ENCODE results near the gene CDPF1. TPM values are rescaled to one million over a fixed set of nuclear protein-coding genes. Genes with fewer than 3 reads are reported as not detected.

Gene CDPF1
- total and polyA plus RNA-seq, 2 of the 13 experiments (the other 11 are each of a cell fraction or from before 2014, with no cell fraction given) = 5.2 to 8.1 TPM

GRCh38 chr22:46240506-46240905, 9.6 kb downstream of the CDPF1 start:
- Histone ChIP-seq H2AFZ (ENCODE audit: low read length) (no peak overlapping the region), H3K9ac (ENCODE audit: insufficient read depth, low read depth, low read length) (no peak overlapping the region), H3K4me2 (ENCODE audit: low read depth, low read length) (no peak overlapping the region), H3K4me3 (replicated peaks in 1 of 3; ENCODE audit: insufficient read depth in 1 of 3, low read depth in 2 of 3, low read length in 3 of 3) (no peak overlapping the region), H3K79me2 (ENCODE audit: insufficient read depth, low read length) (no peaks in the 10 kb centered on the region), H4K20me1 (ENCODE audit: insufficient read depth, low read length) (no peaks in the 10 kb centered on the region), H3K27me3 (ENCODE audit: control insufficient read depth in 1 of 2, insufficient read depth in 2 of 2, low read length in 2 of 2) (no peaks in the 10 kb centered on the region), H3K27ac (ENCODE audit: extremely low read length, insufficient read depth, low read length) (no peak overlapping the region), H3K4me1 (ENCODE audit: insufficient read depth, low read length) (peaks cover 14% of the 10 kb centered on the region), H3K9me3 (ENCODE audit: low read length) (no peaks in the 10 kb centered on the region), H3K36me3 (replicated peaks in 1 of 2; ENCODE audit: control insufficient read depth in 1 of 2, insufficient read depth in 2 of 2, low read length in 2 of 2) (peaks cover 4 to 23% of the 10 kb centered on the region in 2 experiments; a peak in 4 of 5 replicates)
- in situ Hi-C loops (cut with HindIII; ENCODE audit: extremely low pct_ligation_motif_present, low pct_unique_long_range_greater_than_20kb) (no loop called here), intact Hi-C loops (cut with micrococcal nuclease; ENCODE audit: unreplicated experiment) (no loop called here)
- FAIRE-seq (no peak), DNase-seq (ENCODE audit: low spot score) (no peak), ATAC-seq (no peak)
- no peak for TF ChIP-seq XRCC5 (optimal IDR thresholded peaks at IDR 0.05; ENCODE audit: low read length)
- TF ChIP-seq ZNF607 (CRISPR knock-in tag; IDR thresholded peaks at IDR 0.05; ENCODE audit: borderline replicate concordance) = no peak
- TF ChIP-seq ZNF24 (IDR thresholded peaks at IDR 0.05) = no peak
- no peak for TF ChIP-seq ZSCAN30 (CRISPR knock-in tag; IDR thresholded peaks at IDR 0.05)
- TF ChIP-seq KDM2A (CRISPR knock-in tag; IDR thresholded peaks at IDR 0.05; ENCODE audit: borderline replicate concordance, low read depth) = no peak
- no peak for TF ChIP-seq ZNF841 (CRISPR knock-in tag; IDR thresholded peaks at IDR 0.05; ENCODE audit: borderline replicate concordance)
- TF ChIP-seq ARNT (IDR thresholded peaks at IDR 0.05) = no peak
- CTCF ChIA-PET (ENCODE audit: low intra/inter-chr PET ratio, low total read pairs) = no interaction called here
- WGBS (ENCODE audit: low lambda C conversion rate) = 83% methylated on average over 6 of the region's 6 CpGs
- POLR2A ChIA-PET = no interaction called here
- BruUV-seq (replicated peaks) = no TSS peak

- Histone ChIP-seq H3K9ac (ENCODE audit: insufficient read depth, low read depth, low read length) (no peak overlapping the region), H3K27me3 (ENCODE audit: control insufficient read depth in 1 of 2, insufficient read depth in 2 of 2, low read length in 2 of 2) (no peaks in the 10 kb centered on the region), H3K4me3 (replicated peaks in 1 of 3; ENCODE audit: insufficient read depth in 1 of 3, low read depth in 2 of 3, low read length in 3 of 3) (no peak overlapping the region), H3K9me3 (ENCODE audit: low read length) (no peaks in the 10 kb centered on the region), H3K4me2 (ENCODE audit: low read depth, low read length) (no peak overlapping the region), H4K20me1 (ENCODE audit: insufficient read depth, low read length) (no peaks in the 10 kb centered on the region), H2AFZ (ENCODE audit: low read length) (no peak overlapping the region), H3K27ac (ENCODE audit: extremely low read length, insufficient read depth, low read length) (no peak overlapping the region), H3K4me1 (ENCODE audit: insufficient read depth, low read length) (peaks cover 14% of the 10 kb centered on the region), H3K79me2 (ENCODE audit: insufficient read depth, low read length) (no peaks in the 10 kb centered on the region), H3K36me3 (replicated peaks in 1 of 2; ENCODE audit: control insufficient read depth in 1 of 2, insufficient read depth in 2 of 2, low read length in 2 of 2) (peaks cover 7 to 27% of the 10 kb centered on the region in 2 experiments; a peak in 4 of 5 replicates)
- FAIRE-seq = no peak
- ChIA-PET CTCF (ENCODE audit: low intra/inter-chr PET ratio, low total read pairs) (no interaction called here), POLR2A (no interaction called here)
- 90% methylated on average over 2 of the region's 2 CpGs for WGBS (ENCODE audit: low lambda C conversion rate)
- no peak for ATAC-seq
- intact Hi-C loops (cut with micrococcal nuclease; ENCODE audit: unreplicated experiment) = no loop called here
- in situ Hi-C loops (cut with HindIII; ENCODE audit: extremely low pct_ligation_motif_present, low pct_unique_long_range_greater_than_20kb) = no loop called here
- no TSS peak for BruUV-seq (replicated peaks)
- DNase-seq (ENCODE audit: low spot score) = no peak
- TF ChIP-seq ZSCAN22 (CRISPR knock-in tag; IDR thresholded peaks at IDR 0.05) (no peak), ZNF292 (CRISPR knock-in tag; IDR thresholded peaks at IDR 0.05; ENCODE audit: borderline replicate concordance, low read depth) (no peak), ZNF550 (CRISPR knock-in tag; IDR thresholded peaks at IDR 0.05; ENCODE audit: borderline replicate concordance) (no peak), ZNF780A (CRISPR knock-in tag; IDR thresholded peaks at IDR 0.05) (no peak), ZNF24 (IDR thresholded peaks at IDR 0.05) (no peak), TARDBP (CRISPR knock-in tag; IDR thresholded peaks at IDR 0.05) (no peak), SNAPC2 (CRISPR knock-in tag; IDR thresholded peaks at IDR 0.05) (no peak), ZNF777 (CRISPR knock-in tag; IDR thresholded peaks at IDR 0.05) (no peak), PRPF4 (IDR thresholded peaks at IDR 0.05; ENCODE audit: low read depth, low read length, poor library complexity, severe bottlenecking) (no peak), PRDM15 (CRISPR knock-in tag; IDR thresholded peaks at IDR 0.05) (no peak), IRX3 (CRISPR knock-in tag; IDR thresholded peaks at IDR 0.05; ENCODE audit: borderline replicate concordance, low read depth) (no peak), ZNF432 (CRISPR knock-in tag; IDR thresholded peaks at IDR 0.05; ENCODE audit: borderline replicate concordance) (no peak)
These were observed 10.0 kb downstream of the CDPF1 start for GRCh38 chr22:46240073-46240472.

Measured in HepG2 (cell line).